ENCODE results near the gene AKAP1.

GRCh38 chr17:57133486-57133885 lies 48.4 kb downstream of the AKAP1 start:
- TF ChIP-seq CTCF (conservative IDR thresholded peaks at IDR 0.05 in 1 of 2, IDR thresholded peaks at IDR 0.05 in 1 of 2; ENCODE audit: low read depth in 1 of 2, low read length in 2 of 2) (no peak), EZH2 (IDR thresholded peaks at IDR 0.05; ENCODE audit: low read length, missing control alignments) (no peak)
